ENCODE data around the gene PPP1R8. TPM values are rescaled to one million over a fixed set of nuclear protein-coding genes. Genes with fewer than 3 reads are reported as not detected.

Gene PPP1R8
- total and polyA plus RNA-seq, 9 donors, result 24.9 to 49.0 (median 37.4) TPM

DNA sequence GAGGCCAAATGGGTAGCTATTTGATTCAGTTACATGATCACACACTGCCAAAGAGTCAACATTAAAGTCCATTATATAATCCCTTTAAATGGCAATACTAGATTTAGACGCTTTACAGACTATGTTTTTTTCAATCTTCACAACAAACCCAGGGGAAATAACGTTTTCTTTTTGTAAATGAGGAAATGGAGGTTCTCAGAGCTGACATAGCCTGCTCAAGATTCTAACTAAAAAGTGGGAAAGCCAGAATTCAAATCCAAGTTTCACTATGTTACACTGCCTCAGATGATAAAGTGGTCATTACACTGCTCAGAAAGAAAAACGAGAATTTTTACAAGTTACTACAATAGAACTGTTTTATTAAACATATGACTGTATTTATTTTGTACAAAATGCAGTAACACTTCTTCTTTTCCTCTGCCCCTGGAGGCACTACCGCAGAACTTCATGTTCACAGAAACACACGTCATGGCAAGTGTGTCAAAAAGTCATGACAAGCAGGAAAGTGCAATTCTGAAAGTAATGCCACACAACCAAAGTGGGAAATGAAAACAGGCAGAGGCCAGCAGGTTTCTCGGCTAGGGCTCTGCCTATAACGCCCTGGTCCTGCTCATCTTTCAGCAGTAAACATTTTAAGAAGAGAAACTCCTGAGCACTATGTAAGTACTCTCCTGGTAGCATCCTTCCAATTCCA, 60.8 kb downstream of the PPP1R8 start:
- Histone ChIP-seq H3K36me3 (no peaks in the 10 kb centered on the region), H3K4me1 (ENCODE audit: insufficient read depth) (no peaks in the 10 kb centered on the region), H3K9me3 (no peaks in the 10 kb centered on the region), H3K27ac (no peak overlapping the region), H3K4me3 (no peak overlapping the region), H3K27me3 (no peaks in the 10 kb centered on the region)
- 81 to 83% (median 82%) methylated on average over 7 of the region's 7 CpGs for WGBS, 3 donors
- intact Hi-C loops (cut with DNase I), result no loop called here
- no peak for DNase-seq
- no peak for TF ChIP-seq POLR2A (IDR thresholded peaks at IDR 0.05)
- TF ChIP-seq EP300 (IDR thresholded peaks at IDR 0.05), result peak; percentile 54

- intact Hi-C loops (cut with DNase I), result no loop called here
Observed at GRCh38 chr1:27894521-27894920, 63.9 kb downstream of the PPP1R8 start.

More at GRCh38 chr1:27894521-27894920, 63.9 kb downstream of the PPP1R8 start:
- TF ChIP-seq, protein P1, sequence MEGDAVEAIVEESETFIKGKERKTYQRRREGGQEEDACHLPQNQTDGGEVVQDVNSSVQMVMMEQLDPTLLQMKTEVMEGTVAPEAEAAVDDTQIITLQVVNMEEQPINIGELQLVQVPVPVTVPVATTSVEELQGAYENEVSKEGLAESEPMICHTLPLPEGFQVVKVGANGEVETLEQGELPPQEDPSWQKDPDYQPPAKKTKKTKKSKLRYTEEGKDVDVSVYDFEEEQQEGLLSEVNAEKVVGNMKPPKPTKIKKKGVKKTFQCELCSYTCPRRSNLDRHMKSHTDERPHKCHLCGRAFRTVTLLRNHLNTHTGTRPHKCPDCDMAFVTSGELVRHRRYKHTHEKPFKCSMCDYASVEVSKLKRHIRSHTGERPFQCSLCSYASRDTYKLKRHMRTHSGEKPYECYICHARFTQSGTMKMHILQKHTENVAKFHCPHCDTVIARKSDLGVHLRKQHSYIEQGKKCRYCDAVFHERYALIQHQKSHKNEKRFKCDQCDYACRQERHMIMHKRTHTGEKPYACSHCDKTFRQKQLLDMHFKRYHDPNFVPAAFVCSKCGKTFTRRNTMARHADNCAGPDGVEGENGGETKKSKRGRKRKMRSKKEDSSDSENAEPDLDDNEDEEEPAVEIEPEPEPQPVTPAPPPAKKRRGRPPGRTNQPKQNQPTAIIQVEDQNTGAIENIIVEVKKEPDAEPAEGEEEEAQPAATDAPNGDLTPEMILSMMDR (IDR thresholded peaks at IDR 0.05), result no peak
- TF ChIP-seq POLR2A (IDR thresholded peaks at IDR 0.05) (no peak), EP300 (IDR thresholded peaks at IDR 0.05) (no peak)
- H3K27ac ChIP-seq, result no peak overlapping the region
- H3K4me1 ChIP-seq (ENCODE audit: insufficient read depth), result no peaks in the 10 kb centered on the region
- H3K27me3 ChIP-seq, result no peaks in the 10 kb centered on the region
- no peak for DNase-seq
- 53 to 62% (median 58%) methylated on average over 3 of the region's 3 CpGs for WGBS, 3 donors
- H3K4me3 ChIP-seq, result no peak overlapping the region
- H3K36me3 ChIP-seq, result no peaks in the 10 kb centered on the region
- H3K9me3 ChIP-seq, result no peaks in the 10 kb centered on the region

Small RNAs within 50 kb of the gene (small RNA-seq; reads per million reads assigned to genes)
- gene RNU6-1245P, result not detected
- gene SCARNA1, result 14.8 reads per million, percentile 86 among the genes with 10 or more reads in this experiment

Other genes with a start within 250 kb of the PPP1R8 start
- gene AHDC1, start 226.6 kb upstream of the PPP1R8 start, total RNA-seq, result 100 to 1,000 TPM in 3 of 7 donors, 10 to 100 TPM in 4; 11.3 to 159 (median 91.2) TPM
- gene AHDC1, start 226.6 kb upstream of the PPP1R8 start, polyA plus RNA-seq, result 10 to 100 TPM; 11.2 to 33.2 TPM
- 10 to 100 TPM in 1 of 7 donors, 1 to 10 TPM in 6; 1.1 to 14.1 (median 4.2) TPM for gene FGR, start 195.6 kb upstream of the PPP1R8 start, total RNA-seq
- gene FGR, start 195.6 kb upstream of the PPP1R8 start, polyA plus RNA-seq, result 1 to 10 TPM; 4.2 to 6.8 TPM
- gene IFI6, start 158.6 kb upstream of the PPP1R8 start, total RNA-seq, result 10 to 100 TPM; 30.3 to 89.1 (median 48.6) TPM
- 100 to 1,000 TPM; 200 to 274 TPM for gene IFI6, start 158.6 kb upstream of the PPP1R8 start, polyA plus RNA-seq
- 10 to 100 TPM in 5 of 7 donors, 1 to 10 TPM in 2; 9.2 to 20.3 (median 15.7) TPM for gene FAM76A, start 104.8 kb upstream of the PPP1R8 start, total RNA-seq
- 1 to 10 TPM; 6.0 to 7.5 TPM for gene FAM76A, start 104.8 kb upstream of the PPP1R8 start, polyA plus RNA-seq
- 10 to 100 TPM; 34.3 to 45.7 (median 41.2) TPM for gene STX12, start 57.6 kb upstream of the PPP1R8 start, total RNA-seq
- gene STX12, start 57.6 kb upstream of the PPP1R8 start, polyA plus RNA-seq, result 10 to 100 TPM; 23.9 to 74.8 TPM
- 10 to 100 TPM in 2 of 7 donors, 1 to 10 TPM in 5; 2.7 to 14.0 (median 7.8) TPM for gene THEMIS2, start 41.8 kb downstream of the PPP1R8 start, total RNA-seq
- 10 to 100 TPM in 1 of 2 donors, 1 to 10 TPM in 1; 3.9 to 16.9 TPM for gene THEMIS2, start 41.8 kb downstream of the PPP1R8 start, polyA plus RNA-seq
- gene RPA2, start 83.8 kb downstream of the PPP1R8 start, total RNA-seq, result 10 to 100 TPM; 24.8 to 54.6 (median 36.6) TPM
- gene RPA2, start 83.8 kb downstream of the PPP1R8 start, polyA plus RNA-seq, result 10 to 100 TPM; 44.3 to 93.1 TPM
- 10 to 100 TPM in 1 of 7 donors, 1 to 10 TPM in 1, under 1 TPM in 3, not detected in 2; 0.40 to 21.1 (median 0.77) TPM for gene SMPDL3B, start 104.2 kb downstream of the PPP1R8 start, total RNA-seq
- gene SMPDL3B, start 104.2 kb downstream of the PPP1R8 start, polyA plus RNA-seq, result under 1 TPM; 0.23 to 0.32 TPM
- gene XKR8, start 129.2 kb downstream of the PPP1R8 start, total RNA-seq, result 1 to 10 TPM; 3.9 to 6.1 (median 5.3) TPM
- 1 to 10 TPM; 4.7 to 6.0 TPM for gene XKR8, start 129.2 kb downstream of the PPP1R8 start, polyA plus RNA-seq

Measured in ovary (tissue), 9 donors.